Measurements from ENCODE around the gene RPTOR. TPM values are rescaled to one million over a fixed set of nuclear protein-coding genes. Genes with fewer than 3 reads are reported as not detected.
"Not testable (repeated sequence)": the region's sequence is repeated elsewhere in the genome, so short reads cannot be mapped to it uniquely, and the experiment has no call there.

The RPTOR gene
- total RNA-seq, 1 experiment from 2014 or later: 19.7 TPM

GRCh38 chr17:80864751-80865150, 320.1 kb downstream of the RPTOR start:
- no peak for DNase-seq (ENCODE audit: extremely low read depth, low read depth)

GRCh38 chr17:80866050-80866793, 321.6 kb downstream of the RPTOR start:
- DNase-seq (ENCODE audit: extremely low read depth, low read depth): peak; percentile 59

GRCh38 chr17:80868022-80868609, 323.5 kb downstream of the RPTOR start:
- no peak for DNase-seq (ENCODE audit: extremely low read depth, low read depth)

- DNase-seq (ENCODE audit: extremely low read depth, low read depth): no peak
Observed at GRCh38 chr17:80869481-80870145, 325.0 kb downstream of the RPTOR start.

- DNase-seq (ENCODE audit: extremely low read depth, low read depth): no peak
Observed at GRCh38 chr17:80870401-80870800, 325.8 kb downstream of the RPTOR start.

GRCh38 chr17:80871341-80871740, 326.7 kb downstream of the RPTOR start:
- no peak for DNase-seq (ENCODE audit: extremely low read depth, low read depth)

- DNase-seq (ENCODE audit: extremely low read depth, low read depth): no peak
Observed at GRCh38 chr17:80872001-80872500, 327.4 kb downstream of the RPTOR start.

GRCh38 chr17:80872501-80873306, 328.1 kb downstream of the RPTOR start:
- DNase-seq (ENCODE audit: extremely low read depth, low read depth): no peak

- peak; percentile 66 for DNase-seq (ENCODE audit: extremely low read depth, low read depth)
Observed at GRCh38 chr17:80873307-80873951, 328.8 kb downstream of the RPTOR start.

GRCh38 chr17:80874866-80875445, 330.3 kb downstream of the RPTOR start:
- DNase-seq (ENCODE audit: extremely low read depth, low read depth): no peak

- not testable (repeated sequence) for DNase-seq (ENCODE audit: extremely low read depth, low read depth)
Observed at GRCh38 chr17:80875480-80875995, 330.9 kb downstream of the RPTOR start.

GRCh38 chr17:80876456-80876949, 331.9 kb downstream of the RPTOR start:
- not testable (repeated sequence) for DNase-seq (ENCODE audit: extremely low read depth, low read depth)

GRCh38 chr17:80876950-80877728, 332.5 kb downstream of the RPTOR start:
- no peak for DNase-seq (ENCODE audit: extremely low read depth, low read depth)

- DNase-seq (ENCODE audit: extremely low read depth, low read depth): no peak
Observed at GRCh38 chr17:80877729-80878303, 333.2 kb downstream of the RPTOR start.

GRCh38 chr17:80878876-80879722, 334.5 kb downstream of the RPTOR start:
- DNase-seq (ENCODE audit: extremely low read depth, low read depth): no peak

GRCh38 chr17:80879723-80880647, 335.3 kb downstream of the RPTOR start:
- no peak for DNase-seq (ENCODE audit: extremely low read depth, low read depth)
